ENCODE data around the gene PGPEP1.
A peak's percentile ranks its signal among the peaks of the same experiment; 100 is the strongest.
"Not testable (repeated sequence)": the region's sequence is repeated elsewhere in the genome, so short reads cannot be mapped to it uniquely, and the experiment has no call there.

The PGPEP1 gene

GRCh38 chr19:18396471-18397241 lies 56.3 kb downstream of the PGPEP1 start:
- no peak for DNase-seq

- no peak for DNase-seq
Measured at GRCh38 chr19:18397242-18398202, 57.1 kb downstream of the PGPEP1 start, which contains the start of gene LRRC25. Gene LRRC25 (minus strand): TSS chr19:18397622. CDS start chr19:18396963, 659 bp downstream.

GRCh38 chr19:18399008-18399407 lies 58.6 kb downstream of the PGPEP1 start:
- no peak for DNase-seq

GRCh38 chr19:18401580-18402112 lies 61.2 kb downstream of the PGPEP1 start:
- DNase-seq, result no peak

GRCh38 chr19:18402455-18403248 lies 62.3 kb downstream of the PGPEP1 start:
- not testable (repeated sequence) for DNase-seq

GRCh38 chr19:18405754-18406153 lies 65.4 kb downstream of the PGPEP1 start:
- DNase-seq, result not testable (repeated sequence)

- no peak for DNase-seq
Measured at GRCh38 chr19:18406749-18407148, 66.4 kb downstream of the PGPEP1 start.

- DNase-seq, result no peak
Measured at GRCh38 chr19:18408053-18408476, 67.7 kb downstream of the PGPEP1 start.

- DNase-seq, result no peak
Measured at GRCh38 chr19:18412610-18413239, 72.3 kb downstream of the PGPEP1 start.

- DNase-seq, result peak; percentile 71
Measured at GRCh38 chr19:18414504-18415177, 74.2 kb downstream of the PGPEP1 start.

GRCh38 chr19:18415178-18415867 lies 74.9 kb downstream of the PGPEP1 start:
- DNase-seq, result no peak

GRCh38 chr19:18416778-18417249 lies 76.4 kb downstream of the PGPEP1 start:
- DNase-seq, result peak; percentile 48

- DNase-seq, result no peak
Measured at GRCh38 chr19:18417250-18418028, 77.0 kb downstream of the PGPEP1 start.

- DNase-seq, result no peak
Measured at GRCh38 chr19:18418029-18418482, 77.7 kb downstream of the PGPEP1 start.

GRCh38 chr19:18418483-18419194 lies 78.2 kb downstream of the PGPEP1 start:
- no peak for DNase-seq

GRCh38 chr19:18419195-18419698 lies 78.8 kb downstream of the PGPEP1 start, which contains the start of gene SSBP4:
Gene SSBP4 (plus strand): TSS chr19:18419398. CDS start chr19:18419649, 251 bp downstream.
- no peak for DNase-seq

All from NCI-H1436 treated with DMSO at 0.1 percent for 48 hours (cell line).